Activated CD8-positive, alpha-beta T cell treated with anti-CD3 and anti-CD28 coated beads, Interleukin-2, amount 10 ng/mL, durations not matched to agents 7 days and 5 days (primary cell): ENCODE data around the gene ETV7. TPM values are rescaled to one million over a fixed set of nuclear protein-coding genes. Genes with fewer than 3 reads are reported as not detected.

Experiments
- ATAC-seq: fragments of 150-1000 bp; cut with Tn5 transposase; one replicate; pipeline ENCODE4 v1.10.0; 2021; ENCODE audit warnings: moderate library complexity
- CTCF ChIA-PET: fragments of 350-600 bp; sonication (Branson Sonifier 250); formaldehyde crosslinking; loops from one replicate; lab custom pipeline; 2021; ENCODE audit warnings: antibody characterized with exemption; lab: Charles Lee
- POLR2A ChIA-PET: fragments of 350-600 bp; sonication (Branson Sonifier 250); formaldehyde crosslinking; loops from one replicate; lab custom pipeline; 2021; ENCODE audit warnings: antibody characterized with exemption; lab: Charles Lee
- DNase-seq: peaks from one replicate; pipeline ENCODE4 v3.0.0-alpha.2; 2020
- H3K27ac Mint-ChIP-seq: one replicate; pipeline ENCODE4 v1.8.0; 2021; ENCODE audit warnings: mild to moderate bottlenecking, mixed read lengths
- H3K27me3 Mint-ChIP-seq: one replicate; pipeline ENCODE4 v1.8.0; 2021; ENCODE audit warnings: low read depth, mixed read lengths
- H3K36me3 Mint-ChIP-seq: one replicate; pipeline ENCODE4 v1.8.0; 2021; ENCODE audit warnings: low read depth, mixed read lengths
- H3K4me1 Mint-ChIP-seq: one replicate; pipeline ENCODE4 v1.8.0; 2021; ENCODE audit warnings: low read depth, mixed read lengths
- H3K4me3 Mint-ChIP-seq: one replicate; pipeline ENCODE4 v1.8.0; 2021; ENCODE audit warnings: mild to moderate bottlenecking, mixed read lengths
- H3K9me3 Mint-ChIP-seq: one replicate; pipeline ENCODE4 v1.8.0; 2022; ENCODE audit warnings: mixed read lengths; ENCODE audit not compliant: insufficient read depth
- total RNA-seq, 2 experiments: library from RNA; stranded (reverse); gene quantifications; one replicate each; pipeline ENCODE4 v1.2.3, GENCODE V29; 2021

The ETV7 gene
- total RNA-seq, 2 experiments from 2014 or later: 3.5 to 4.6 TPM

DNA sequence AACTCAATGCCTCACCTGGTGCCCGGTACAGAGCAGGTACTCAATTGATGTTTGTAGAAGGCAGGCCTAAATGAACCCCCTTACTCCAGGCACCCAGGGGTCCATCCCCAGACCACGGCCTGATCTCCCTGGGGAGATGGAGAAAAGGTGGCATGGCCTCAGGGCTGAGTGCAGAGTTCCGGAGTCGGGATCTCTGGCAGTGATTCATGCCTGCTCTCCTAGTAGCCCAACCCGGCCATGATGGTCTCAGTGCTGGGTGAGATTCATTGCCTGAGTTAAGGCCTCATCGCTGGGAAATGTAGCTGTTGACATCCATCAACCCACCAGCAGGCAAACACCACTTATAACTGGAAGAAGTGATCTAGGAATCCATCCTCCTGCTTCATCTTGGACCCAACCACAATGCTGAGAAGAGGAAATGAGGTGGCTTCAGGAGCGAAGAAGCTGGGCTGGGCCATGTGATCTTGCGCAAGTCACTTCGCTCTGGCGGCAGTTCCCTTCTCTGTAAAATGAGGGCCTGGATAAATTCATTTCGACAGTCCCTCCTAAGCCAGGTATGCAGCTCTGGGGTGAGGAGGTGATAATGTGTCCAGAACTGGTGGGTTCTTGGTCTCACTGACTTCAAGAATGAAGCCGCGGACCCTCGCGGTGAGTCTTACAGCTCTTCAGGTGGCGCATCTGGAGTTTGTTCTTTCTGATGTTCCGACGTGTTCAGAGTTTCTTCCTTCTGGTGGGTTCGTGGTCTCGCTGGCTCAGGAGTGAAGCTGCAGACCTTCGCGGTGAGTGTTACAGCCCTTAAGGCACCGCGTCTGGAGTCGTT lies 24.7 kb downstream of the ETV7 start:
- ATAC-seq (no peak), DNase-seq (no peak)
- POLR2A ChIA-PET: no interaction called here
- Mint-ChIP-seq H3K27me3 (peaks cover 2% of the 10 kb centered on the region), H3K4me3 (no peak overlapping the region), H3K27ac (no peak overlapping the region), H3K4me1 (peaks cover 14% of the 10 kb centered on the region), H3K9me3 (no peaks in the 10 kb centered on the region), H3K36me3 (no peaks in the 10 kb centered on the region)
- CTCF ChIA-PET: interaction anchor here (0.8 to 8.0 kb wide), 6 partner anchors 12 to 335 kb away, joined by 3 to 75 read pairs (median 3); partner anchors contain the start of gene MAPK14

DNA sequence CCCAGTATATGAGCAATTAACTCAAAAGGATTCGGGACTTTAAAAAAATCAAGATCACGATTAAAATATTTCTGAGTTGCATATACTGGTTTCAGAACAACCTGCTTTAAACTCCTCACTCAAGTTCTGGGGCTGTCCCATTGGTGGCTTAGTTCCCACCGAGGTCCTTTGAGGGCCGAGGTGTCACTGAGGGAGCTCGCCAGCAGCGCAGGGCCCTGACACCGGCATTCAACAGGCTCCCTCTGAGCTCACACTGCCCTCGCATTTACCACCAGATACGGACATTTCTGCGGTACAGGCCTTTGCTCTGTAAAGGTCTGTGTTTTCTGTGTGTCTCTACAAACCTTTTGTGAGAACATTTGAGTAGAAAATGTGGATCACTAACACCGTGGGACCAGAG lies 26.4 kb downstream of the ETV7 start:
- no peak overlapping the region for H3K4me3 Mint-ChIP-seq
- no peaks in the 10 kb centered on the region for H3K9me3 Mint-ChIP-seq
- ChIA-PET POLR2A (no interaction called here), CTCF (interaction anchor here (0.9 to 8.0 kb wide), 7 partner anchors 11 to 264 kb away, joined by 3 to 75 read pairs (median 4); partner anchors contain the start of gene BNIP5)
- H3K36me3 Mint-ChIP-seq: no peaks in the 10 kb centered on the region
- H3K27ac Mint-ChIP-seq: no peak overlapping the region
- ATAC-seq (no peak), DNase-seq (no peak)
- H3K4me1 Mint-ChIP-seq: peaks cover 18% of the 10 kb centered on the region
- H3K27me3 Mint-ChIP-seq: peaks cover 7% of the 10 kb centered on the region

GRCh38 chr6:36360241-36361054 lies 27.0 kb downstream of the ETV7 start:
- ChIA-PET CTCF (interaction anchor here (0.5 to 8.0 kb wide), 17 partner anchors 9 to 332 kb away, joined by 3 to 75 read pairs (median 3); partner anchors contain the start of genes BNIP5 and MAPK14), POLR2A (interaction anchor here (0.6 to 0.7 kb wide), 3 partner anchors 17 to 951 kb away, joined by 3 read pairs; no protein-coding TSS in a partner anchor)
- peak; percentile 89 for ATAC-seq

DNA sequence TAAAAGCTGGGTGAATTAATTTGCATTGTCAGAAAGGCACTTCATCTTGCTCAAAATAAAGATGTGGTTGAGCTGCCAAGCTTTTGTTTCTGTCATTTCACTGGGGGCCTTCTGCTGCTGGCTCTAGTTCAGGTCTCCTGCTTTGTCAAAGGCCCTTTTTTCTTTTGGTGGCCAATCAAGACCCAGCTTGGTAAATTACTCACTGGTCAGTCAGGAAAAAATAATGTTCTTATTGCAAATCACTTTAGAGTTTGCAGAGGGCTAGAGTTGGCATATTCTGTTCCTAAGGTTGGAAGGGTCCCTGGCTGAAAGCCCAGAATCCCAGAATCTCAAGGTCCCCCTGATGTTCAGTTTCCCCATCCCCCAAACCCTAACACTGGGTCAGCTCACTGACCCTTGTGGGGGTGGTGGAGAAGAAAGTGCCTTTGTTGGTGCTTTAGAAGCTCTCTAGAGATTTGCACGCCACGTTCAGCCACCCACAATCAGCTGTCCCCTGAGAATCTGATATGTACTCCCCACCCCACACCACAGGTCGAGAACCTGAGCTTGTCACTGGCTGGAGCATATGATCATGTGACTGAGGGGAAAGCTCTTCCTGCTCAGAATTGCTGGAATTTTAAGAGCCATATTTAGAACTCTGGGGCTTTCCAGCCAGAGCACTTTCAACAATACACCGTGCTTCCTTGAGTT lies 29.1 kb downstream of the ETV7 start:
- ATAC-seq: no peak
- no peaks in the 10 kb centered on the region for H3K36me3 Mint-ChIP-seq
- CTCF ChIA-PET: interaction anchor here (0.7 to 8.0 kb wide), 9 partner anchors 12 to 331 kb away, joined by 3 to 75 read pairs (median 5); partner anchors contain the start of gene MAPK14

More at GRCh38 chr6:36360241-36361054, 27.0 kb downstream of the ETV7 start:
- H3K27ac Mint-ChIP-seq: no peak overlapping the region
- peaks cover 8% of the 10 kb centered on the region for H3K27me3 Mint-ChIP-seq
- no peaks in the 10 kb centered on the region for H3K9me3 Mint-ChIP-seq
- peaks cover 18% of the 10 kb centered on the region for H3K4me1 Mint-ChIP-seq
- H3K4me3 Mint-ChIP-seq: no peak overlapping the region
- no peaks in the 10 kb centered on the region for H3K36me3 Mint-ChIP-seq
- DNase-seq: peak; percentile 83

GRCh38 chr6:36357872-36358225 lies 29.6 kb downstream of the ETV7 start:
- Mint-ChIP-seq H3K4me1 (peaks cover 18% of the 10 kb centered on the region), H3K4me3 (no peak overlapping the region), H3K9me3 (no peaks in the 10 kb centered on the region), H3K36me3 (no peaks in the 10 kb centered on the region), H3K27me3 (peaks cover 14% of the 10 kb centered on the region), H3K27ac (no peak overlapping the region)
- ChIA-PET CTCF (interaction anchor here (1.0 to 8.0 kb wide), 7 partner anchors 12 to 331 kb away, joined by 3 to 75 read pairs (median 5); partner anchors contain the start of gene MAPK14), POLR2A (interaction anchor here (1.2 kb wide), 1 partner anchor 30 kb away, joined by 3 read pairs; no protein-coding TSS in a partner anchor)
- DNase-seq: no peak
- ATAC-seq: peak; percentile 34

More for the DNA sequence above, 29.1 kb downstream of the ETV7 start:
- DNase-seq: no peak
- POLR2A ChIA-PET: interaction anchor here (1.2 kb wide), 1 partner anchor 31 kb away, joined by 3 read pairs; no protein-coding TSS in a partner anchor
- no peaks in the 10 kb centered on the region for H3K9me3 Mint-ChIP-seq
- peaks cover 14% of the 10 kb centered on the region for H3K27me3 Mint-ChIP-seq
- H3K4me1 Mint-ChIP-seq: peaks cover 18% of the 10 kb centered on the region
- H3K27ac Mint-ChIP-seq: no peak overlapping the region
- H3K4me3 Mint-ChIP-seq: no peak overlapping the region

- Mint-ChIP-seq H3K36me3 (no peaks in the 10 kb centered on the region), H3K27me3 (peaks cover 16% of the 10 kb centered on the region), H3K4me1 (peaks cover 18% of the 10 kb centered on the region), H3K9me3 (no peaks in the 10 kb centered on the region), H3K27ac (no peak overlapping the region), H3K4me3 (no peak overlapping the region)
- ChIA-PET CTCF (interaction anchor here (1.1 to 2.1 kb wide), 3 partner anchors 15 to 328 kb away, joined by 3 to 8 read pairs (median 7); partner anchors contain the start of gene MAPK14), POLR2A (no interaction called here)
- ATAC-seq (no peak), DNase-seq (no peak)
These were observed 31.6 kb downstream of the ETV7 start for GRCh38 chr6:36355819-36356218.

- DNase-seq: no peak
- peaks cover 12% of the 10 kb centered on the region for H3K4me1 Mint-ChIP-seq
- no peak overlapping the region for H3K4me3 Mint-ChIP-seq
- CTCF ChIA-PET: interaction anchor here (0.6 to 4.4 kb wide), 4 partner anchors 12 to 248 kb away, joined by 3 to 27 read pairs (median 4); no protein-coding TSS in a partner anchor
- no peak for ATAC-seq
- POLR2A ChIA-PET: no interaction called here
- H3K9me3 Mint-ChIP-seq: no peaks in the 10 kb centered on the region
- no peak overlapping the region for H3K27ac Mint-ChIP-seq
- no peaks in the 10 kb centered on the region for H3K36me3 Mint-ChIP-seq
- peaks cover 27% of the 10 kb centered on the region for H3K27me3 Mint-ChIP-seq
These were observed 34.0 kb downstream of the ETV7 start for GRCh38 chr6:36353411-36353915.

DNA sequence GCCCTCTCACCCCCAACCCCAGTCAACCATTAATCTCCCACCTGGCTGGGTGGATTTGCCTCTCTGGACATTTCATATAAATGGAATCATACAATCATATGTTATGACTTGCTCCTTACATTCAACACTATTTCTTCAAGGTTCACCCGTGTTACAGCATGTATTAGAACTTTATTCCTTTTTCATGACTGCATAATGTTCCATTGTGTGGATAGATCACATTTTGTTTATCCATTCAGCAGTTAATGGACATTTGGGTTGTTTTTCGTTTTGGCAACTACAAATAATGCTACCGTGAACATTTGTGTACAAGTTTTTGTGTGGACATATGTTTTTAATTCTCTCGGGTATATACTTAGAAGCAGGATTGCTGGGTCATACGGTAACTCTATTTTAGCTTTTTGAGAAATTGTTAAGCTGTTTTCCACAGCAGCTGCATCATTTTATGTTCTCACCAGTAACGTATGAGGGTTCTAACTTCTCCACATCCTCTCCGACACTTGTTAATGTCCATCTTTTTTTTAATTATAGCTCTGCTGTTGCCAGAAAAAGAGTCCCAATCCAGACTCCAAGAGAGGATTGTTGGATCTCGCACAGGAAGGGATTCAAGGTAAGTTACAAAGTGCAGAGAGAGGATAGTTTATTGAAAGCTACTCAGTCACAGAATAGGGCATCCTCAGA lies 34.9 kb downstream of the ETV7 start:
- ATAC-seq: no peak
- peaks cover 24% of the 10 kb centered on the region for H3K27me3 Mint-ChIP-seq
- no peak for DNase-seq
- H3K27ac Mint-ChIP-seq: no peak overlapping the region
- no peaks in the 10 kb centered on the region for H3K9me3 Mint-ChIP-seq
- no peak overlapping the region for H3K4me3 Mint-ChIP-seq
- peaks cover 3% of the 10 kb centered on the region for H3K4me1 Mint-ChIP-seq
- ChIA-PET CTCF (interaction anchor here (0.9 to 4.4 kb wide), 4 partner anchors 8 to 50 kb away, joined by 4 to 27 read pairs (median 4); no protein-coding TSS in a partner anchor), POLR2A (no interaction called here)
- no peaks in the 10 kb centered on the region for H3K36me3 Mint-ChIP-seq

DNA sequence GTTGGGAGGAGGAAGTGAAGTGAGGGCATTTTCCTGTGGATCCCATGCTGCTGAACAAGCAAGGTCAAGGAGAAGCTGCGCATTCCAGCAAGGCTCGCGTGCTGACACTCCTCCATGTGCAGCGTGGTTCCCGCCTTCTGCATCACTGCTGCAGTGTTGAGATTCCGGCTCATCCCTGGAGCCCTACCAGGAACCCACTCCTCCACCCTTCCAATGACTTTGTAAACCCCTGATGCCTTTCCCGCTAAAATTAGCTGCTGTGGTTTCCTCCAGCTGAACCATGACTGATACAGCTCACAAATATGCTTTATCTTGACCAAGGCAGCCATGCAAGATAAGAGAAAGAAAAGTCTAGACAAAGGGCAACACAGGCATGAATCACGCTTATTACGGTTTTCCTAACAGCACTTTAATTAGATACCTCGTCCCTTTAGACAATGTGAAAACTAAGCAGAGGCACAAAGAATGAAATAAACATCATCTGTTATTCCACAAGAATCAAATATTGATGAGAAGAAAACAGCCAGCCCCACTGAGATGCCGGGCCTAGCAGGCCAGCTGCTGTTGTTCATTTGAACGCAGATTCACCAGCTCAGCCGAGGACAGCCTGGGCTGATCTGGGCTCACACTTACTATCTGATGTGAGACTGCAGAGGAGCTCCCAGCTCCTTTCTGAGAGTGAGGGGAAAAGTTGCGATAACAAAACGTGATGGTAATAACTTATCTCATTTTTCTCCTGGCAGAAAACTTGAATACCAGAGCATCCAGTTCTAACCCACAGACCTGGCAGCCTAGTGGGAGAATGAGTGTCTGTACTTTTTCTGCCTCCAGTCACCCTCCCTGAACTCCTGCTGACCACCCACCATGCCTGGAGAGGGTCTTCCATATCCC lies 36.5 kb downstream of the ETV7 start:
- no peak for DNase-seq
- H3K36me3 Mint-ChIP-seq: no peaks in the 10 kb centered on the region
- H3K4me3 Mint-ChIP-seq: no peak overlapping the region
- POLR2A ChIA-PET: no interaction called here
- CTCF ChIA-PET: interaction anchor here (1.1 to 4.4 kb wide), 3 partner anchors 10 to 225 kb away, joined by 3 to 27 read pairs (median 4); no protein-coding TSS in a partner anchor
- H3K9me3 Mint-ChIP-seq: no peaks in the 10 kb centered on the region
- ATAC-seq: no peak
- H3K27me3 Mint-ChIP-seq: peaks cover 19% of the 10 kb centered on the region
- no peak overlapping the region for H3K27ac Mint-ChIP-seq
- H3K4me1 Mint-ChIP-seq: no peaks in the 10 kb centered on the region
